NCI-H1105 treated with DMSO at 0.1 percent for 48 hours (cell line): ENCODE measurements around the gene CCPG1.

Source experiments
- DNase-seq: peaks from one replicate; lab custom pipeline; 2025; lab: John Stamatoyannopoulos, UW

The CCPG1 gene

GRCh38 chr15:55387027-55387426 lies 21.1 kb downstream of the CCPG1 start:
- DNase-seq: no peak

- DNase-seq: no peak
These were observed 24.5 kb downstream of the CCPG1 start for GRCh38 chr15:55383687-55384086.

GRCh38 chr15:55381595-55381994 lies 26.6 kb downstream of the CCPG1 start:
- DNase-seq: no peak

GRCh38 chr15:55379095-55379494 lies 29.1 kb downstream of the CCPG1 start:
- DNase-seq: no peak

- no peak for DNase-seq
These were observed 35.3 kb downstream of the CCPG1 start for GRCh38 chr15:55372701-55373440.

- no peak for DNase-seq
These were observed 41.2 kb downstream of the CCPG1 start for GRCh38 chr15:55366981-55367380.

GRCh38 chr15:55362641-55363040 lies 45.5 kb downstream of the CCPG1 start:
- DNase-seq: no peak

GRCh38 chr15:55361048-55361447 lies 47.1 kb downstream of the CCPG1 start:
- no peak for DNase-seq

- no peak for DNase-seq
These were observed 47.9 kb downstream of the CCPG1 start for GRCh38 chr15:55360256-55360655.

GRCh38 chr15:55358471-55358870 lies 49.7 kb downstream of the CCPG1 start:
- no peak for DNase-seq

GRCh38 chr15:55357774-55358173 lies 50.4 kb downstream of the CCPG1 start:
- DNase-seq: no peak

- DNase-seq: no peak
These were observed 51.1 kb downstream of the CCPG1 start for GRCh38 chr15:55356985-55357585.

- no peak for DNase-seq
These were observed 55.1 kb downstream of the CCPG1 start for GRCh38 chr15:55353025-55353424.

GRCh38 chr15:55349282-55349681 lies 58.9 kb downstream of the CCPG1 start:
- no peak for DNase-seq

- DNase-seq: no peak
These were observed 59.8 kb downstream of the CCPG1 start for GRCh38 chr15:55348281-55348778.

- no peak for DNase-seq
These were observed 64.0 kb downstream of the CCPG1 start for GRCh38 chr15:55344206-55344605.

- peak; percentile 42 for DNase-seq
These were observed 65.0 kb downstream of the CCPG1 start for GRCh38 chr15:55343168-55343567.

GRCh38 chr15:55337160-55337559 lies 71.0 kb downstream of the CCPG1 start:
- DNase-seq: no peak

GRCh38 chr15:55334997-55335396 lies 73.2 kb downstream of the CCPG1 start:
- DNase-seq: no peak

GRCh38 chr15:55334371-55334770 lies 73.8 kb downstream of the CCPG1 start:
- DNase-seq: no peak

- DNase-seq: no peak
These were observed 80.8 kb downstream of the CCPG1 start for GRCh38 chr15:55327387-55327786.

GRCh38 chr15:55322467-55322866 lies 85.7 kb downstream of the CCPG1 start:
- DNase-seq: no peak

- DNase-seq: no peak
These were observed 87.2 kb downstream of the CCPG1 start for GRCh38 chr15:55320963-55321362.

GRCh38 chr15:55320238-55320550 lies 88.0 kb downstream of the CCPG1 start:
- DNase-seq: no peak
